ENCODE data around the gene MOB3A.
A peak's percentile ranks its signal among the peaks of the same experiment; 100 is the strongest.

Gene MOB3A

GRCh38 chr19:2081873-2082810, 14.0 kb downstream of the MOB3A start:
- peak; percentile 37 for DNase-seq

- no peak for DNase-seq
Observed at GRCh38 chr19:2080336-2080988, 15.7 kb downstream of the MOB3A start.

- no peak for DNase-seq
Observed at GRCh38 chr19:2079865-2080301, 16.2 kb downstream of the MOB3A start.

- no peak for DNase-seq
Observed at GRCh38 chr19:2079076-2079864, 16.9 kb downstream of the MOB3A start.

- DNase-seq: no peak
Observed at GRCh38 chr19:2077833-2078619, 18.1 kb downstream of the MOB3A start.

GRCh38 chr19:2077398-2077797, 18.7 kb downstream of the MOB3A start:
- no peak for DNase-seq

GRCh38 chr19:2076526-2076944, 19.6 kb downstream of the MOB3A start:
- no peak for DNase-seq

- no peak for DNase-seq
Observed at GRCh38 chr19:2072757-2073551, 23.2 kb downstream of the MOB3A start.

- no peak for DNase-seq
Observed at GRCh38 chr19:2070986-2071673, 25.0 kb downstream of the MOB3A start.

GRCh38 chr19:2070436-2070827, 25.7 kb downstream of the MOB3A start:
- no peak for DNase-seq

GRCh38 chr19:2064788-2065524, 31.2 kb downstream of the MOB3A start:
- DNase-seq: no peak

GRCh38 chr19:2064395-2064787, 31.7 kb downstream of the MOB3A start:
- DNase-seq: no peak

- no peak for DNase-seq
Observed at GRCh38 chr19:2063824-2064223, 32.3 kb downstream of the MOB3A start.

GRCh38 chr19:2062770-2063169, 33.4 kb downstream of the MOB3A start:
- no peak for DNase-seq

- no peak for DNase-seq
Observed at GRCh38 chr19:2062389-2062729, 33.8 kb downstream of the MOB3A start.

- peak; percentile 99 for DNase-seq
Observed at GRCh38 chr19:2061495-2062388, 34.4 kb downstream of the MOB3A start.

GRCh38 chr19:2060884-2061494, 35.1 kb downstream of the MOB3A start:
- DNase-seq: no peak

GRCh38 chr19:2059422-2060201, 36.5 kb downstream of the MOB3A start:
- no peak for DNase-seq
